Ramos (cell line): ENCODE measurements around the gene ASZ1.

Experiments used
- in situ Hi-C: fragments of 300-500 bp; cut with MboI; formaldehyde crosslinking; loops from one replicate; pipeline ENCODE4 v1.14.3; 2022; ENCODE audit warnings: low sequenced_read_pairs; ENCODE audit not compliant: unreplicated experiment

The ASZ1 gene

DNA sequence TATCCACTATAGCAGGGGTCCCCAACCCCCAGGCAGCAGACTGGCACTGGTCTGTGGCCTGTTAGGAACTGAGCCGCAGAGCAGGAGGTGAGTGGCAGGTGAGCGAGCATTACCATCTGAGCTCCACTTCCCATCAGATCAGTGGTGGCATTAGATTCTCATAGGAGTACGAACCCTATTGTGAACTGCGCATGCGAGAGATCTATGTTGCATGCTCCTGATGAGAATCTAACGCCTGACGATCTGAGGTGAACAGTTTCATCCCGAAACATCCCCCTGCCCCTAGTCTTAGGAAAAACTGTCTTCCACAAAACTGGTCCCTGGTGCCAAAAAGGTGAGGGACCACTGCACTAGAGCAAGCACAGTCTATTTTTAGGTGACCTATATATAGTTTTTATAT, 23.6 kb downstream of the ASZ1 start:
- in situ Hi-C loops = no loop called here

DNA sequence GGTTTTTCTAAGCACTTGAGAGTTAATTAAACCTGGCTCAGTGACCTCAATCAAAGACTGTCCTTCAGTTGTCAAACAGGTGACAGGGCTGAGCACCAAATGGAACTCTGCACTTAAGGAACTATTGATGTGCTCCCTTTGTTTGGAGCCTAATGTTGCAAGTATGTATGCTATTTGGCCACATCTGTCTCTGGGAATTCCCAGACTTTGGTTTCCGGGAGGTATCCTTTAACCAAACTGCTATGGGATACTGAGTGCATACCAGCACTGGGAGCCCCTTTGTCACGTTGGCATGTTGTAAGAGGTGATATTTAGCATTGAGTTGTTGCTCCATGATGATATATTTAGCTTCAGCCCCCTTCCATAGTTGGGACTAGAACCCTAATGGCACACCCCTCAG, 25.2 kb downstream of the ASZ1 start:
- in situ Hi-C loops = no loop called here

DNA sequence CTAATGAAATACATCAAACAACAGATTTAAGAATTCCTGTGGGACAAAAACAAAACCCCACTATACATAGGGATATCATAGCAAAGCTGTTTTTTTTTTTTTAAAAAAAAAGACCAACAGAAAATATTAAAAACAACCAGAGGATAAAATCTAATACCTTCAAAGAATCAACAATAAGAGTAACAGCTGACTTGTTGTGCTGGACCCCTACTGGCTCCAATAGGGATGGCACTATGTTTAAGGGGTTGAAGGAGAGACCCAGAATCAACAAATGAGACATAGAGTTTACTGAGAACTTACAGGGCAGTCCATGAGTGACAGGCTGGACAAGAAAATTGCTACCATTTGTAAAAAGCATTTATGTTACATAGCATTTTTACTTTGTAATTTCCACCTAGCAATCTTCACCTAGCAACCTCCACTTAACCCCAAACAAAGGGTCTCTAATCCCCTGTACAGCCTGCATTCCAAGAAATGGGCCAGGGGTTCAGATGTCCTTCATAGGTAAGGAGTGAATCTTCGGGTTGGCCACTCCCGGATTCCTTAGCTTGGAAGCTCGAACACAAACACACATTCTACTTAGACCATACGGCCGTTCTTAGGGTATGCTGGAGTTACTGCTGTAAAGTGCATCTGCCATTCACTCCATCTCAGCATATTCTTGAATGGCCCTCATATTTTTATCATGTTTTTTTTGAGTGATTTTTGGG, 25.8 kb downstream of the ASZ1 start:
- in situ Hi-C loops = no loop called here

DNA sequence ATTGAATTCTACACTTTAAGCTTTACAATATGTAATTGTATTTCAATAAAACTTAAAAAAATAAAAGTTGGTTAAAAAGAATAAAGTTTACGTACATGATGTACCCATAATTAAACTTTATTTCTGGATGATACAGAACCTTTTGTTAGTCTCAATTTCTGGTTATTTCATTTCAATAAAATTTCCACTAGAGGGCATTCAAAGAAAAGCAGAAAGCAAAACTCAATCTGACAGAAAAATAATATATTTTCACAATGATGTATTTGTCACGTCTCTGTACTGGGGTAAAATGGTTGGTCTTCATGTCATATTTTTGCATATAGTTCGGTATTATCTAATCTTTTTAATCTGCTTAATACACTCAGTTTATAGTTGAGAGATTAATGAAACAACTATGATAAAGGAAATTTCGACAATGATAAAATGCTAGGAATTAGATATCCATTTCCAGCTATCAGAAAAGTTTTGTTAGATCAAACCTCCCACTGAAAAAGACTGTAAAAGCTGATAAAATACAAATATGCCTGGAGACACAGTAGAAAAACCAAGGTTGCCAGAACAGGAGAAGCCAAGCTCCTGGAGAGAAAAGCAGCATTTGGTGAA, 27.4 kb downstream of the ASZ1 start:
- in situ Hi-C loops = no loop called here

DNA sequence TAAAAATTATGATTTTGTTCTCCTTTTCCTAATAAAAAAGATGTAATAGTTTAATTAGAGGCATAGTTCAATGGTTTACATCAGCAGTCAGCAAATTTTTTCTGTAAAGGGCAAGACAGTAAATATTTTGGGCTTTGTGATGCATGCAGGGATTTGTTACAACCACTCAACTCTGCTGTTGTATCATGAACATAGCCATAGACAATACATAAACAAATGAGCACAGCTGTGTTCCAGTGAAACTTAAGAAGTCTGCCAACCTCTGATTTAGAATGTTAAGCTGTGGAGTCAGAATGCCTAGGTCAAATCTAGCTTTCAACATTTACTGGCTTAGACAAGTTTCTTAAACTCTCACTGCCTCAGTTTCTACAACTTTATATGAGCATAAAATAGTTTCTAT, 31.6 kb downstream of the ASZ1 start:
- in situ Hi-C loops = no loop called here

DNA sequence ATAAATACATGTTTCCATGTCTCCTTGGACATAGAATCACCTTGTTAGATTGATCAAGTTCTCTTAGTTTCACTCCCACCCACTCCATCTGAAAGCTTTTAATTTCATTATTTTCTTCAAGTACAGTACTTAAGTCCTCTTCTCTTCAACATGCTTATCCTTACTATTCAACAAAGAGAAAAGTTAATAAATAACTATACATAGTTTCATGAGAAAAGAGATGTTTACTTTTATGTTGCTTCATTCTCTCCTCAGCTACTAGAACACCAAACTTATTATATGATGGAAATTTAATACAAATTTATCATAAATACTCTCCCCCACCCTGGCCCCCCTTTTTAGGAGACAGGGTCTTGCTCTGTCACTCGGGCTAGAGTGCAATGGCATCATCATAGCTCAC, 33.5 kb downstream of the ASZ1 start:
- in situ Hi-C loops = no loop called here

DNA sequence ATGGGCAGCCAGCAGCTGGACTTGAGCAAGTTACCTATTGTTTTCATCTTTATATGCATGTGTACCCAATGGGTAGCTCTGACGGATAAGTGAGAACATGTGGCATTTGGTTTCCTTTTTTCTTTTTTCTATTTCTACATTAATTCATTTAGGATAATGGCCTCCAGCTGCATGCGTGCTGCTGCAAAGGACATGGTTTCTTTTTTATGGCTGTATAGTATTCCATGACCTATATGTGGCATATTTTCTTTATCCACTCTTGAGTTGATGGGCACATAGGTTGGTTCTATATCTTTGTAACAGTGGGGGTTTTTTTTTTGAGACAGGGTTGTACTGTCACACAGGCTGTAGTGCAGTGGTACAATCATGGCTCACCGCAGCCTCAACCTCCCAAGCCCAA, 37.4 kb downstream of the ASZ1 start:
- in situ Hi-C loops = no loop called here

DNA sequence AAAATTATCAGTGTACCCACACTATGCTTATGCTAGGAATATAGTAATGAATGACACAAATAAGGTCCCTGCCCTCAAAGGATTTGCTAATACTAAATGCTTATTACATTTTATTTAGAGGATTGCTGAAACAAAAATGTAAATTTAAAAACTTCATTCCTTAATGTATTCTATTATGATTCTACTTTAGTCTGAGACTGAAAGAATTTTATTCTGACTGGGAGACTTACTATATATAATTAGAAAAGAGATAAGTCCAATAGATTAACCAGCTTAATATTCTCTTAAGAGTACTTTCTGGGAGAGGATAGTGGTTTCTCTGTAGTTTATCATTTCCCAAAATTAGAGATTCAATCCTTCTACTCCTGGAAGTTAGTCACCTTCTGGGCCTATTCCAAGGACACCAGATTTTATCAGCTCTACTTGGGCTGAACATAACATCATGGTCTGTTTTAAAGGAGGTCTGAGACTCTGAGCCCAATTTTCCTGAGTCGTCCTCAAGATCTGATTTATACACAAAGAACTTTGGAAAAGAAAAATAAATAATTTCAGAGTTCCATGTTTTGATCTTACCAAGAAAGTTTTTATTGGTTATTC, 41.1 kb downstream of the ASZ1 start:
- in situ Hi-C loops = no loop called here

DNA sequence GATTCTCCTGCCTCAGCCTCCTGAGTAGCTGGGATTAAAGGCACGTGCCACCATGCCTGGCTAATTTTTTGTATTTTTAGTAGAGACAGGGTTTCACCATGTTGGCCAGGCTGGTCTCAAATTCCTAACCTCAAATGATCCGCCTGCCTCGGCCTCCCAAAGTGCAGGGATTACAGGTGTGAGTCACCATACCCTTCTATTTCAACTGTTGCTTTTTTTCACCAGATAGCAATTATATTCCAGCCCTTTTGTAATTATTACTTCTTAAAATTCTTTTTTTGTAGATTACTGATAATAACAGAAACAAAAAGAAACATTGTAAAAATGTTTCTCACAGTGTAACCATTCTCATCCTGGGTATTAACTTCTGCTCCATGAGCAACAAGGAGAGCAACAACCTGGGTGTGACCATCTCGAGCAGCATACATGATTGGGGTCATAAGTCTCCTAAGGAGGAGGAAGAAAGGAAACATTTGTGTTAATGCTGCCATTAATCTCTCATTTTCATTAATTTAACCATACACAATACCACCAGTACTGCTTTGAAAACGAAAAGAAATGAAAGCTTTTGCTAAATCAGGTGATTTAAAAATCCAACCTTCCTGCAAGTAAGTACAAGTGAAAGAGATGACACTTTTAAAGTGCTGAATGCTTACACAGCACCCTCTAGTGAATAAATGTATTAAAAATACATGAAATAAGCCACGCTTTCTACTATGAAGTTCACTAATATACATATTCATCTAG, 41.8 kb downstream of the ASZ1 start:
- in situ Hi-C loops = no loop called here

DNA sequence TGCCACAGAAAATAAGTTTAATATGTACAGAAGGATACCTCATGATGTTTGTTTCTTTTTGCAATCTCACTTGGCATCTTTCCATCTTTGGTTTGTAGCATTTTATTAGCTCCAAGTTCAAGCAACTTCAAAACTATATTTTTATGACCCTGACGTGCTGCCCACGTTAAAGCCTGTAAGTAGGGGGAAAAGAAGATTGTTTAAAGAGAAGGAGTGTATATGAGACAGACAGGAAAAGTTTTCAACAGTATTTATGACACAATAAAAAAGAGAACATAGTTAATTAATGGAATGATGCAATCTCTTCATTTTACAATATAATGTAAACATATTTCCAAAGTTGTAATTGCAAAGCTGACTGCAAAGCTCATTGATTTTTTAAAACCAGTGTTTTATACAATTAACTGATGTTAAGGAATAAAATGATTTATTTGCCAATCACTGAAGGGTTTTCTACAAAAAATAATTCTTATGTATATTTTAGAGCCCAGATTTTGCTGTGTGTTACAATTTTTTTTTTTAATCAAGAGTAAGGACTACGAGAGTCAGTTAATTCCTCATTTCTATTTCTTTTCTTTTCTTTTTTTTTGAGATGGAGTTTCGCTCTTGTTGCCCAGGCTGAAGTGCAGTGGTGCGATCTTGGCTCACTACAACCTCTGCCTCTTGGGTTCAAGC, 42.5 kb downstream of the ASZ1 start:
- in situ Hi-C loops = no loop called here

DNA sequence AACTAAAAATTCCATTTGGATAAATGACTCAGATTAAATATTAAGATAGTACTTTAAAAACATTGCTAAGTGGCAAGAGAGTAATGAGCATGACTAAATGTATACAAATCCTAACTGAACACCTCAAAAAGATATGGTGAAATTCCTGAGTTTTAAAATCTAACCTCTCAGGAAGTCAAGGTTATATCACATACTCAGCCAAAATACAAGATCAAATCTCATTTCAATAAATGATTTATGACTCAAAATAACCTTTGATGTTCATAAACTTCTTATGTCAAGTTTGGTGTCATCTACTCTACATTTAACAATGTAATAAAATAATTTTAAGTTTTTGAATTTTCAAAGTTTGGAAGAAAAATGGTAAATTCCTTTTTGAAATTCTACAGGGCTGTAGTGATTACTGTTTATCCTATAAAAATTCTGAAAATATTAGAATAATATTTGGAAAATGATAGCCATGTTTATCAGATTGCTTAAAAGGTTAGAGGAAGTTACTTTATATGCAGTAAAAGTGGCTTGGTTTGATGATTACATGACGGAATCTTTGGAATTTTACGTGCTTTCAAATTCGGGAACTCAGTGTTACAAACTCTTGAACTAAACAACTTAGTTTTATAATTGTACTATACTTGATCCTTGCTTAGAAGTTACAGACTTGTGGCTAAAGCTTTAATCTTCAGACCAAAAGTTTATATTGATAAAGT, 43.7 kb downstream of the ASZ1 start:
- in situ Hi-C loops = no loop called here

DNA sequence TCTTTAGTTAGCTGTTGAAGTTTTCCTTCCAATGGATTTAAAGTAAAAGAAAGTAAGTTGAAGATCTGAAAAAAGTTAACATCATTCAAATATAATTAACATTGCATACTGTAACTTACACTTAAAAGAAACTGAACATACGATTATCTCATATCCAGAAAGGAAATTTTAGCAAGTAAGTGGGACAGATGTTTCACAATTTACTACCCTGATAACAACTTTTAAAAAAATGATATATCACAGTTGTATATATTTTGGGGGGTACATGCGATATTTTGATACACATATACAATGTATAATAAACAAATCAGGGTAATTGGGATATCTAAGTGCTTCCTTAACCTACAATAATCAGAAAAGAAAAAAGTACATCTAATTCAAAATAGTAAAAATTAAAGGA, 44.2 kb downstream of the ASZ1 start:
- in situ Hi-C loops = no loop called here

DNA sequence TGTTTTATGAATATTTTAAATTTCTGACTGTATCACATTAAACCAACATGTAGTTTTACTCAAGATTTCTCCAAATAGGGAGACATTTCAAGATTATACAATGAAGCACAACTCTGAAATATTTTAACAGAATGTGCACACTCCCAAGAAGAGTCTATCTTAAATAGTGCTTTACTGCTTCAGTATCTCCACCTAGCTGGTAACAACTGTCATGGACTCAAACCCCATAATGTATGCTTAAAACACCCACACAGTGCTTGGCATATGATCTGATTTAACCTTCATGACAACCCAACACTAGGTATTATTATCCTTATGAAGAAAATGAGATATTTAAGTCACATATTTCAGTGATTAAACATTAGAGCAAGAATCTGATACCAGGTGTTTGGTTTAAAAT, 45.9 kb downstream of the ASZ1 start:
- in situ Hi-C loops = no loop called here

DNA sequence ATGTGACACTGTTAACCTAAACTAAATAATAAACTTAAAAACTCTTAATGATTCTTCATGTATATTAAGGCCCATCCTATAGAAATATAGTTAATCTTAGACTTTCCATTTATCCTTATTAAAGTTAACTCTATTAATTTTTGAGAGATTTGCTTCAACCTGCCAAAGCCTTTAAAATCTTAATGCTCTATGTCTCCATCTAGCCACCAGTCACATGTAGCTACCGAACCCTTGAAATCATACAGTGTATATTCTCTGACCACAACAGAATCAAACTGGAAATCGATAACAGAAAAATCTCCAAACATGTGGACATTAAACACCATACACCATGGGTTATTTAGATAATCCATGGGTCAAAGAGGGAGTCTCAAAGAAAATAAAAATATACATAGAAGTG, 51.9 kb downstream of the ASZ1 start:
- in situ Hi-C loops = no loop called here

DNA sequence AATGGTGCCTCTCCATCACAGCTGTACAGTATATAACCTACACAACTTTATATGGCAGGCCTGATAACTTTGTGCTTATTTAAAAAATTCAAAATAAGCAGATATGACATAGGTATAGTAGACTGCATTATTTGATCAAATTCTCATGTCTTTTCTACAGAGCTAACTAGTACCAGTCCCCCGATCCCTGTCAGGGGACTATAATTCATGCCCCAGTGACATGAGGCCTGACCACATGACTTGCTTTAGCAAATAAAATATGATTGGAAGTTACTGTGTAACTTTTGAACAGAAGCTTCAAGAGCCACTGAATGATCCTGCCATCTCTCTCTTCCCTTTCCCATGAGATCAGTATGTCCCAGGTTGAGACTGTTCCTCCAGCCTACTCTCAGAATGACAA, 55.2 kb downstream of the ASZ1 start:
- in situ Hi-C loops = no loop called here

DNA sequence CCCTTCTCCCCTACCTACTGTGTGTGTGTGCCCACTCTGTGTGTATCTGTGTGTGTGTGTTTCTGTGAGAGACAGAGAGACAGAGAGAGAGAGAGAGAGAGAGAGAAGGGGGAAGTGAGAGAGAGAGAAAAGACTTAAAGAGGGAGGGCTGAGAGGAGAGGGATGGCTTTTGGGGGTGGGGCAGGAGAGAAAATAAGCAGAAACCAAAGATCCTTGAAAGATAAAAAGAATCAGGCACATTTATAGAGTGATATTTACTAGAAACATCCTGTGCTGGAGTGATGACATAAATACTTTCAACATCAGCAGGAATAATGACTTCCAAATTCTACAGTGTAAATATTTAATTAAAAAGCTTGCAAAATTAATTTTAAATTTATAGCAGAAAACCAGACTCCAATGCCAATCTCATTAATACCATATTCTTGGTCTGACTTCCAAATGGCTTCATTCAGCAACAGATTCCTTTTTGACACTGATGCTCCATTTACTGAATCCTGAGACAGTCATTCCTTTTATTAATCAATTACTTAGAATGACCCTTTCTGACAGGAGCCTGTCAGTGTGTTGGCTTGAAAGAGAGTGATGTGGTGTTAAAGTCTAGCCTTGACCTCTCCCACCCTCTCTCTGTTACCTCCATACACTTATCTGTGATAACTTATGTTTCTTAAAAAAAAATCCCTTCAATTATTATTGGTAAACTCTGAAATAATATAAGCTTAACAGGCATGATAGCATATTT, 62.8 kb downstream of the ASZ1 start:
- in situ Hi-C loops = no loop called here

DNA sequence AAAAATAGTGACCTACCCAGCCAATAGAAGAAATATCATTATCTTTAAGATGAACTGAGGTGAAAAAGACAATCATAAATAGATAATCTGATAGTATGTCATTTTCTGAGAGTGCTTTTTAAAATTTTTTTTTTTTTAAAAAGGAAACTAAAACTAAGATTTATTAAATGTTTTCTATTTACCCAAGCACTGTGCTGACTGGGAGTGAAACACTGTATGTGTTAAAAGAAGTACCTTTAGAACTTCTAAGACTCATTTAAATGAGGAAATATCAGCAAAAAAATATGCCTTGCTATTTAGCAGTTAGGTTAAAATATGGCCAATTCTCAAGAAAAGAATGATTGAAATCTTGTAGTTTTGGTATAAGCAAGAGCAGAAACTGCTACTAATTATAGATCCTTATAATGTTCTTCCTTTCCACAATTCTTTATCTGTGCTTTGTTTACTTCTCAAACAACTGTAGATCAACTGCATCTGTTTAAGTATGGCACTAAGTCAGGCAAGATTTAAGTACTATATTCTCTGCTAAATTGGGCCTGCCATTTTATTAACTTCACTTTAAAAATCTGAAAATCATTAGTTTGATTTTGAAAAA, 64.9 kb downstream of the ASZ1 start:
- in situ Hi-C loops = no loop called here

DNA sequence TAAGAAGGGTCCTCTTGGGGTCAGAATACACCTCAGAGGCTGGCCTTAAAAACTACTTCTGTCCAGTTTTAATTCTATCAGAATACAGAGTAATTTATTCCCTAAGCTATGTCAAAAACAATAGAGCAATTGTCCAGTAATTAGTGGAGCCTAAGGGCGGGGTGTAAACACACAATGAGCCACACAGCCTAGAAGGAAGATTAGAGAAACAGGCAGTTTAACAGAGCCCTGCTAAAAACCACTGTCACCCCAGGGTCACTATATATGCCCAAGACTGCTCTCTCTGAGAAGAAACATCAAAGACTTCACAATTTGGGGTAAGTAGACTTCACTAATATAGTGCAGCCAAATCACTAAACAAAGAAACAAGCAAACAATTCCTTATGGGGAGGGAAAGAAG, 77.3 kb downstream of the ASZ1 start:
- in situ Hi-C loops = no loop called here

DNA sequence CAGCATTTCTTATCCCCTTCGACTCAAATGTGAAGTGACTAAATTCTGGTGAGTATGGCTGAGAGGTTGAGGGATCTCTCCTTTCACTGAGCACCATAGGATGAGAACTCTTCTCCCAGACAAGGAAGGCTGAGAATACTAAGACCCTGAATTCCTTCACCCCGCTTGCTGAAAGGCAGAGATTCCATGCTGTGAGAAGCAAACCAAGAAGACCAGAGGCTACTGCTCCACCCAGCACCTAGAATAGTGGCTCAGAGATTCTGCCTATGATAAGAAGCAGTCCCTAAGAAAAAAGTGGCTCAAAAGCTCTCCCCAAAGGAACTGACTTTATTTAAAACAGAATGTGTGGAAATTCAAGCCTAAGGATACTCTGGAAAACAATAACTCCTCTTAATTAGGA, 77.7 kb downstream of the ASZ1 start:
- in situ Hi-C loops = no loop called here
